Uterine smooth muscle cell (primary cell): ENCODE results near the gene CACNB4. TPM values are rescaled to one million over a fixed set of nuclear protein-coding genes. Genes with fewer than 3 reads are reported as not detected.

ENCODE experiments used
- total RNA-seq: library from RNA; depleted of rRNA; stranded (reverse); fragments of >200 nt; gene quantifications from 2 replicates; pipeline ENCODE4 v1.2.3, GENCODE V29; 2014

The CACNB4 gene
- total RNA-seq: 0.33 and 0.87 TPM in 2 replicates

GRCh38 chr2:152098496-152099366 is at the start of gene CACNB4:
Gene CACNB4 (minus strand): TSS chr2:152099044.

GRCh38 chr2:151828143-151828889 is 270.5 kb downstream of the CACNB4 start, which contains the start of gene ARL5A:
Gene ARL5A (minus strand): TSS chr2:151828421. CDS start chr2:151828176, 245 bp downstream.

Other genes starting within 250 kb of the CACNB4 start
- 49.1 and 57.9 TPM in 2 replicates for gene STAM2, start 76.7 kb upstream of the CACNB4 start, total RNA-seq
- 35.4 and 37.9 TPM in 2 replicates for gene FMNL2, start 236.1 kb upstream of the CACNB4 start, total RNA-seq